CD14-positive monocyte (primary cell): Measurements from ENCODE around the gene CELSR1. TPM values are rescaled to one million over a fixed set of nuclear protein-coding genes. Genes with fewer than 3 reads are reported as not detected.
A peak's percentile ranks its signal among the peaks of the same experiment; 100 is the strongest.

Source experiments
- DNase-seq, 3 donors: peaks; one replicate each; pipeline ENCODE4 v3.0.0-alpha.2; 2011 to 2022
- H2AFZ ChIP-seq: 2 replicates; pipeline ENCODE4 v1.6.0; 2012; ENCODE audit warnings: mild to moderate bottlenecking, low read depth, low read length, inconsistent platforms; ENCODE audit not compliant: insufficient read depth, poor library complexity, severe bottlenecking
- H3K27ac ChIP-seq, 2 donors: 1 replicate in 1 of 2; 2 replicates in 1 of 2; pipeline ENCODE4 v1.5.1; 2012 to 2013; ENCODE audit warnings: low read length in 2 of 2, control low read depth in 1 of 2, inconsistent platforms in 1 of 2, low read depth in 1 of 2, mild to moderate bottlenecking in 1 of 2
- H3K27me3 ChIP-seq, 2 donors: one replicate each; pipeline versions ENCODE4 v1.6.0 to v1.6.1; 2011 to 2013; ENCODE audit warnings: low read length in 2 of 2; ENCODE audit not compliant: control insufficient read depth in 2 of 2, insufficient read depth in 2 of 2
- H3K36me3 ChIP-seq, 2 donors: replicated peaks in 1 of 2; 1 replicate in 1 of 2; 2 replicates in 1 of 2; pipeline versions ENCODE4 v1.5.1 to v1.6.1; 2012 to 2013; ENCODE audit warnings: low read length in 2 of 2, control low read depth in 1 of 2, inconsistent platforms in 1 of 2, mild to moderate bottlenecking in 1 of 2; ENCODE audit not compliant: insufficient read depth in 2 of 2, control insufficient read depth in 1 of 2
- H3K4me1 ChIP-seq, 2 donors: 1 replicate in 1 of 2; 2 replicates in 1 of 2; pipeline versions ENCODE4 v1.5.1 to v1.6.1; 2012 to 2013; ENCODE audit warnings: low read length in 2 of 2, control low read depth in 1 of 2, inconsistent platforms in 1 of 2, mild to moderate bottlenecking in 1 of 2, moderate library complexity in 1 of 2; ENCODE audit not compliant: insufficient read depth in 2 of 2, control insufficient read depth in 1 of 2
- H3K4me2 ChIP-seq: replicated peaks from 2 replicates; pipeline ENCODE3; 2012; ENCODE audit warnings: low read length, moderate library complexity, mild to moderate bottlenecking; ENCODE audit not compliant: poor library complexity, severe bottlenecking; ENCODE audit errors: extremely low read depth
- H3K4me3 ChIP-seq, 3 experiments: fragments of 200-600 bp in 1 of 3; sonication (generic) in 1 of 3; replicated peaks in 1 of 3; 1 replicate in 2 of 3; 2 replicates in 1 of 3; pipeline ENCODE4 v1.5.1; 2011 to 2013; ENCODE audit warnings: low read length in 3 of 3, mild to moderate bottlenecking in 3 of 3, control low read depth in 2 of 3, low read depth in 2 of 3, inconsistent platforms in 1 of 3, moderate library complexity in 1 of 3
- H3K79me2 ChIP-seq: 2 replicates; pipeline ENCODE4 v1.6.0; 2012; ENCODE audit warnings: mild to moderate bottlenecking, control low read depth, inconsistent platforms, low read length, moderate library complexity; ENCODE audit not compliant: insufficient read depth
- H3K9ac ChIP-seq: 2 replicates; pipeline ENCODE4 v1.6.0; 2017; ENCODE audit warnings: low read length, mild to moderate bottlenecking; ENCODE audit not compliant: insufficient read depth, poor library complexity, severe bottlenecking
- H3K9me3 ChIP-seq, 2 donors: replicated peaks in 1 of 2; 1 replicate in 1 of 2; 2 replicates in 1 of 2; pipeline versions ENCODE4 v1.5.1 to v1.6.1; 2012 to 2013; ENCODE audit warnings: low read length in 2 of 2, control low read depth in 1 of 2; ENCODE audit not compliant: control insufficient read depth in 1 of 2, insufficient read depth in 1 of 2
- H4K20me1 ChIP-seq: 2 replicates; pipeline ENCODE4 v1.6.0; 2012; ENCODE audit warnings: mild to moderate bottlenecking, low read length, control low read depth, moderate library complexity; ENCODE audit not compliant: insufficient read depth
- H3K27ac Mint-ChIP-seq, 7 donors: one replicate each; pipeline ENCODE4 v1.8.0; 2020; ENCODE audit warnings: mild to moderate bottlenecking in 7 of 7, mixed read lengths in 7 of 7, moderate library complexity in 6 of 7, inconsistent platforms in 2 of 7
- H3K27me3 Mint-ChIP-seq, 3 donors: one replicate each; pipeline ENCODE4 v1.8.0; 2021 to 2022; ENCODE audit warnings: low read depth in 3 of 3, mild to moderate bottlenecking in 3 of 3, mixed read lengths in 3 of 3, moderate library complexity in 3 of 3, inconsistent platforms in 1 of 3
- H3K36me3 Mint-ChIP-seq, 2 donors: one replicate each; pipeline ENCODE4 v1.8.0; 2020; ENCODE audit warnings: mixed read lengths in 2 of 2, inconsistent platforms in 1 of 2, mild to moderate bottlenecking in 1 of 2
- H3K4me1 Mint-ChIP-seq: one replicate; pipeline ENCODE4 v1.8.0; 2020; ENCODE audit warnings: mild to moderate bottlenecking, mixed read lengths
- H3K4me3 Mint-ChIP-seq, 2 donors: one replicate each; pipeline ENCODE4 v1.8.0; 2020; ENCODE audit warnings: mild to moderate bottlenecking in 2 of 2, mixed read lengths in 2 of 2, moderate library complexity in 1 of 2
- H3K9me3 Mint-ChIP-seq, 7 donors: one replicate each; pipeline ENCODE4 v1.8.0; 2020 to 2022; ENCODE audit warnings: mixed read lengths in 7 of 7, mild to moderate bottlenecking in 6 of 7, moderate library complexity in 6 of 7, inconsistent platforms in 2 of 7
- WGBS: methylation state at CpG from one replicate; pipeline ENCODE4 v1.1.5; 2013; ENCODE audit warnings: missing lambda C conversion rate; ENCODE audit not compliant: insufficient coverage; 5-methylcytosine and 5-hydroxymethylcytosine counted together
- intact Hi-C, 2 donors: fragments of 100-400 bp; cut with micrococcal nuclease; formaldehyde crosslinking; loops; one replicate each; pipeline versions ENCODE4 v1.15.0 to v1.15.1; 2023
- polyA plus RNA-seq, 3 donors: library from polyadenylated mRNA; depleted of rRNA in 1 of 3; unstranded in 2 of 3; stranded (reverse) in 1 of 3; fragments of 300-500 nt in 2 of 3; fragments of >200 nt in 1 of 3; fragmentation: Illumina TruSeq in 2 of 3; gene quantifications; 1 replicate in 2 of 3; 2 replicates in 1 of 3; pipeline ENCODE4 v1.2.3, GENCODE V29; 2012 to 2021
- TF ChIP-seq, protein P1 (sequence below): fragments of 200-600 bp; IDR thresholded peaks from one replicate; pipeline ENCODE4 v1.8.0; 2022; ENCODE audit warnings: antibody characterized with exemption, mild to moderate bottlenecking

Gene CELSR1
- polyA plus RNA-seq, 3 donors, result 0.16 TPM; not detected in 2

DNA sequence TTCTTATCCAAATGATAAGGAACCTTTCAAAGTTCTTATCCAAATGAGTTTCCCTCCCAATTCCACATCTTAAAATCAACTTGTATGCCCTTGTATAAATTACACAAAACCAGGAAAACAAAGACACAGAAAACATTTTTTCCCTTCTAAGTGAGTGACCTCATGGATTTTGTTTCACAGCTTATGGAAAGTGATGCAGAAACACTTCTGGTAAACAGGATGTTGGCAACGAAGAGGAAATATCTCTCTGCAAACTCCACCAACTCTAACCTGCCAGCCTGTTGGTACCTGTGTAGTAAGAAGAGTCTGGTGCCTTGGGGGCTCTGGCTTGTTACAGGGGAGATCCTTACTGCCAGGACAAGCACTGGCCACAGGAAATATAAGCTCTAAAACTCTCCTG lies 57.0 kb downstream of the CELSR1 start:
- Mint-ChIP-seq H3K4me3 (no peak overlapping the region), H3K27ac (no peak overlapping the region)

DNA sequence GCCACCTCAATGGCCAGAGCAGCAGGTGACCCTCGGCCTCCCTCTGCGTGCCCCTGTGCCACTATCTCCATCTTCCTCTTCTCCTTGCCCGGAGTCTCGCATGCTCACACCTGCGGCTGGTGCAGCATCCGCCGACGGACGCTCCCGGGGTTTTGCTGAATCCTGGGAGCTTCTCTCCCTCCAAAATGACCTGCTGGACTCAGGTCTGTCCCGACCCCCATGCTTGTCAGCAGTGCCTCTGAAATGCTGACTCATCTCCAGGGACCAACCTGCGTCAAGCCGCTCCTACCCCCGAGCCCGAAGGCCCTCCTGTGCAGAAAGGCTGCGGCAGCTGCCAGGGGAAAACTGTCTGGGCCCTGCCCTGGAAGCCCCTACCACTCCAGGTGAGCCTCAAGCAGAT lies 58.4 kb downstream of the CELSR1 start:
- H3K4me1 Mint-ChIP-seq, result peaks cover 14% of the 10 kb centered on the region
- Histone ChIP-seq H4K20me1 (no peaks in the 10 kb centered on the region), H3K27ac (no peak overlapping the region), H3K4me1 (peaks cover 8% of the 10 kb centered on the region in 2 donors), H3K4me2 (no peak overlapping the region), H3K9ac (no peak overlapping the region), H3K4me3 (no peak overlapping the region), H3K9me3 (no peaks in the 10 kb centered on the region), H3K36me3 (no peaks in the 10 kb centered on the region), H3K79me2 (no peaks in the 10 kb centered on the region), H3K27me3 (no peaks in the 10 kb centered on the region), H2AFZ (no peak overlapping the region)
- no peak overlapping the region for H3K27ac Mint-ChIP-seq
- peak overlapping the region in 1 of 2 donors; percentile 60 for H3K4me3 Mint-ChIP-seq
- H3K9me3 Mint-ChIP-seq, result peaks cover 2 to 8% (median 4%) of the 10 kb centered on the region in 7 donors
- WGBS, result 74% methylated on average over 9 of the region's 16 CpGs
- H3K36me3 Mint-ChIP-seq, result no peaks in the 10 kb centered on the region
- H3K27me3 Mint-ChIP-seq, result peaks cover 4 to 21% (median 20%) of the 10 kb centered on the region in 3 donors
- intact Hi-C loops, result no loop called here
- no peak for DNase-seq
- TF ChIP-seq, protein P1, sequence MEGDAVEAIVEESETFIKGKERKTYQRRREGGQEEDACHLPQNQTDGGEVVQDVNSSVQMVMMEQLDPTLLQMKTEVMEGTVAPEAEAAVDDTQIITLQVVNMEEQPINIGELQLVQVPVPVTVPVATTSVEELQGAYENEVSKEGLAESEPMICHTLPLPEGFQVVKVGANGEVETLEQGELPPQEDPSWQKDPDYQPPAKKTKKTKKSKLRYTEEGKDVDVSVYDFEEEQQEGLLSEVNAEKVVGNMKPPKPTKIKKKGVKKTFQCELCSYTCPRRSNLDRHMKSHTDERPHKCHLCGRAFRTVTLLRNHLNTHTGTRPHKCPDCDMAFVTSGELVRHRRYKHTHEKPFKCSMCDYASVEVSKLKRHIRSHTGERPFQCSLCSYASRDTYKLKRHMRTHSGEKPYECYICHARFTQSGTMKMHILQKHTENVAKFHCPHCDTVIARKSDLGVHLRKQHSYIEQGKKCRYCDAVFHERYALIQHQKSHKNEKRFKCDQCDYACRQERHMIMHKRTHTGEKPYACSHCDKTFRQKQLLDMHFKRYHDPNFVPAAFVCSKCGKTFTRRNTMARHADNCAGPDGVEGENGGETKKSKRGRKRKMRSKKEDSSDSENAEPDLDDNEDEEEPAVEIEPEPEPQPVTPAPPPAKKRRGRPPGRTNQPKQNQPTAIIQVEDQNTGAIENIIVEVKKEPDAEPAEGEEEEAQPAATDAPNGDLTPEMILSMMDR, result no peak

More for the DNA sequence above, 57.0 kb downstream of the CELSR1 start:
- Histone ChIP-seq H2AFZ (no peak overlapping the region), H3K4me3 (no peak overlapping the region), H3K27ac (no peak overlapping the region), H4K20me1 (no peaks in the 10 kb centered on the region), H3K9ac (no peak overlapping the region), H3K79me2 (no peaks in the 10 kb centered on the region), H3K9me3 (no peaks in the 10 kb centered on the region), H3K4me2 (no peak overlapping the region), H3K36me3 (no peaks in the 10 kb centered on the region), H3K27me3 (no peaks in the 10 kb centered on the region), H3K4me1 (peaks cover 5 to 8% of the 10 kb centered on the region in 2 donors)
- TF ChIP-seq, protein P1, result no peak
- Mint-ChIP-seq H3K36me3 (no peaks in the 10 kb centered on the region), H3K9me3 (peaks cover 0 to 4% (median 1%) of the 10 kb centered on the region in 7 donors), H3K27me3 (peaks cover 4 to 25% (median 21%) of the 10 kb centered on the region in 3 donors), H3K4me1 (peaks cover 14% of the 10 kb centered on the region)
- DNase-seq, result no peak
- no CpG with 5 or more reads among the region's 1 CpG for WGBS
- intact Hi-C loops, result no loop called here
